Pancreas (tissue), 10 donors: Measurements from ENCODE around the gene SMARCA2. TPM values are rescaled to one million over a fixed set of nuclear protein-coding genes. Genes with fewer than 3 reads are reported as not detected.
A peak's percentile ranks its signal among the peaks of the same experiment; 100 is the strongest.

Experiments
- ATAC-seq, 4 donors: fragments of 200-7000 bp; cut with Tn5 transposase; one replicate each; pipeline versions ENCODE4 v1.8.0 to v1.9.1; 2020; ENCODE audit warnings: mild to moderate bottlenecking in 4 of 4, moderate library complexity in 4 of 4
- DNase-seq, 6 donors: peaks; one replicate each; pipeline ENCODE4 v3.0.0-alpha.2; 2020
- FAIRE-seq: peaks from 2 replicates; lab custom pipeline; 2012; peaks lifted over from hg19 to GRCh38; lab: Jason Lieb, UNC
- H3K27ac ChIP-seq, 4 donors: fragments of 200-600 bp; sonication (generic); 1 replicate in 3 of 4; 2 replicates in 1 of 4; pipeline versions ENCODE4 v1.5.0 to v1.8.0; 2020
- H3K27me3 ChIP-seq, 4 donors: fragments of 200-600 bp; one replicate each; pipeline ENCODE4 v1.8.0; 2021
- H3K36me3 ChIP-seq, 3 donors: fragments of 200-600 bp; sonication (generic) in 1 of 3; one replicate each; pipeline versions ENCODE4 v1.5.0 to v1.8.0; 2020 to 2021
- H3K4me1 ChIP-seq, 3 donors: fragments of 200-600 bp; one replicate each; pipeline ENCODE4 v1.8.0; 2021
- H3K4me3 ChIP-seq, 4 donors: fragments of 200-600 bp; sonication (generic) in 2 of 4; one replicate each; pipeline versions ENCODE4 v1.5.0 to v1.8.0; 2020 to 2021
- H3K9me3 ChIP-seq, 4 donors: fragments of 200-600 bp; one replicate each; pipeline ENCODE4 v1.8.0; 2021
- WGBS, 2 donors: extraction: QIAGEN DNeasy Blood & Tissue Kit; methylation state at CpG; one replicate each; pipeline ENCODE4 v1.1.7; 2013; 5-methylcytosine and 5-hydroxymethylcytosine counted together
- intact Hi-C, 3 donors: fragments of 100-400 bp; cut with DNase I; formaldehyde crosslinking; loops; one replicate each; pipeline versions ENCODE4 v1.11.1 to v1.14.2; 2022
- polyA plus RNA-seq, 2 donors: library from polyadenylated mRNA; stranded (reverse); fragments of 200-250 nt; gene quantifications; one replicate each; pipeline ENCODE4 v1.2.3, GENCODE V29; 2013
- total RNA-seq, 6 donors: library from RNA; stranded (reverse); fragmentation: NEBNext Ultra II Directional in 4 of 6; extraction: Animal tissue kit (Norgen Biotek cat#: 25700) in 4 of 6; gene quantifications; one replicate each; pipeline versions ENCODE4 v1.2.1 to v1.2.4, GENCODE V29; 2021 to 2023
- TF ChIP-seq, protein P1 (sequence below), 4 donors: fragments of 200-600 bp; sonication (generic) in 3 of 4; IDR thresholded peaks; one replicate each; pipeline versions ENCODE4 v1.5.0 to v1.8.0; 2021; ENCODE audit warnings: antibody characterized with exemption in 4 of 4
- donor health status: healthy with polysubstance abuse.
- donor health status: DM: no; HTN: no; CAD: no; lungs with moderate emphysema.
- donor health status: DM: no; HTN: no; CAD: no.
- donor health status: control.
- donor health status: control.
- donor health status: Bipolar disorder and iron deficiency.
- donor health status: DM: yes; HTN: yes; CAD: no.
- donor health status: DM: no; HTN: no; CAD: no.
- donor health status: DM: no; HTN: no; CAD: no.
- donor health status: DM: yes; HTN: yes; CAD: no.

Gene SMARCA2
- total and polyA plus RNA-seq, 8 donors, result 21.7 to 91.4 (median 64.6) TPM

DNA sequence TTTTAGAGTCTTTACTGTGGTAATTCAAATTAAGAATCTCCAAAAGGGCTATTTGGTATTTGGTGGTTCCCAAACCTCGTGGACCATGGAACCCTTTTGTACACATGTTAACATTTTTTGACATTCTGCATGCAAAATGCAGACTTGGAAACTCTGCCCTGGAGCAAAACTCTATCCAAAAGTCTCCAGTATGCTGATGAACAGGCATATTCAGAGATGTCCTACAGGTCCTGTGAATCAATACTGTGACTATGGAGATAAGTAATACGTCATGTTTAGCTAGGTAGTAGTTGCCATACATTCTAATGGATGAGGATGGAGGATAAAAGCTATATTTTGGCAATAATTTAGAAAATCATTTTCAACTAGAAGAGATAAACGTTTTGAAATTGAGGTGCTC lies 218.1 kb downstream of the SMARCA2 start:
- TF ChIP-seq, protein P1, sequence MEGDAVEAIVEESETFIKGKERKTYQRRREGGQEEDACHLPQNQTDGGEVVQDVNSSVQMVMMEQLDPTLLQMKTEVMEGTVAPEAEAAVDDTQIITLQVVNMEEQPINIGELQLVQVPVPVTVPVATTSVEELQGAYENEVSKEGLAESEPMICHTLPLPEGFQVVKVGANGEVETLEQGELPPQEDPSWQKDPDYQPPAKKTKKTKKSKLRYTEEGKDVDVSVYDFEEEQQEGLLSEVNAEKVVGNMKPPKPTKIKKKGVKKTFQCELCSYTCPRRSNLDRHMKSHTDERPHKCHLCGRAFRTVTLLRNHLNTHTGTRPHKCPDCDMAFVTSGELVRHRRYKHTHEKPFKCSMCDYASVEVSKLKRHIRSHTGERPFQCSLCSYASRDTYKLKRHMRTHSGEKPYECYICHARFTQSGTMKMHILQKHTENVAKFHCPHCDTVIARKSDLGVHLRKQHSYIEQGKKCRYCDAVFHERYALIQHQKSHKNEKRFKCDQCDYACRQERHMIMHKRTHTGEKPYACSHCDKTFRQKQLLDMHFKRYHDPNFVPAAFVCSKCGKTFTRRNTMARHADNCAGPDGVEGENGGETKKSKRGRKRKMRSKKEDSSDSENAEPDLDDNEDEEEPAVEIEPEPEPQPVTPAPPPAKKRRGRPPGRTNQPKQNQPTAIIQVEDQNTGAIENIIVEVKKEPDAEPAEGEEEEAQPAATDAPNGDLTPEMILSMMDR (IDR thresholded peaks at IDR 0.05), result no peak
- no peaks in the 10 kb centered on the region for H3K27me3 ChIP-seq
- FAIRE-seq (no peak), DNase-seq (no peak), ATAC-seq (no peak)
- peaks cover 0 to 13% (median 4%) of the 10 kb centered on the region in 3 donors for H3K4me1 ChIP-seq
- intact Hi-C loops, result no loop called here
- H3K9me3 ChIP-seq, result no peaks in the 10 kb centered on the region
- 55 to 57% methylated on average over 3 of the region's 3 CpGs for WGBS, 2 donors
- no peak overlapping the region for H3K4me3 ChIP-seq
- no peak overlapping the region for H3K27ac ChIP-seq
- no peaks in the 10 kb centered on the region for H3K36me3 ChIP-seq

DNA sequence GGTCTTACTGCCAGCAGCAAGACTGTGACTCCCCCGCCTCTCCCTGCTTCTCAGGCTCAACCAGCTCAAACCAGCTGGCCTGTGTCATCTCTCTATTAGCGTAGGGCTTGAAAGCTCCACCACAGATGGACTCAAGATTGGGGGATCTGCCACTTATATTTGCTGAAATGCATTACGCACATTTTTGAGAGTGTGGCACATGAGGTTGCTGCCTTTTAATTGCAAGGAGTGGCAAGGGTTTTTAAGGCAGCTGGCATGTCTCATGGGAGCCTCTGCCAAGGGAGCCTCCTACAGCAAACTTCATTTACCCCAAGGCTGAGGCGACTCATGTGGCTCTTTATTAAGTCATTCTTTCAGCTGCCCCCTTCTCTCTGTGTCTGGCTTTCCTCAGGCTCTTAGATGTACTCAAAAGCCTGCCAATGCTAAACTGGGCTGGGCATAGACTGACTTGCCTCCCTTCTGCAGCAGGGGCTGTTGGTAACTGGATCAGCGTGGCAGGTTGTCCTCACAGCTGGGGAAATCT lies 219.3 kb downstream of the SMARCA2 start:
- Histone ChIP-seq H3K36me3 (no peaks in the 10 kb centered on the region), H3K27me3 (no peaks in the 10 kb centered on the region), H3K4me1 (peaks cover 0 to 7% (median 0%) of the 10 kb centered on the region in 3 donors), H3K27ac (no peak overlapping the region), H3K4me3 (no peak overlapping the region), H3K9me3 (no peaks in the 10 kb centered on the region)
- DNase-seq, result no peak
- peak in 2 of 4 donors; percentile 43 to 58 for ATAC-seq
- no peak for FAIRE-seq
- TF ChIP-seq, protein P1 (IDR thresholded peaks at IDR 0.05), result no peak
- WGBS, 2 donors, result 75% methylated on average over 5 of the region's 5 CpGs
- intact Hi-C loops, result no loop called here

DNA sequence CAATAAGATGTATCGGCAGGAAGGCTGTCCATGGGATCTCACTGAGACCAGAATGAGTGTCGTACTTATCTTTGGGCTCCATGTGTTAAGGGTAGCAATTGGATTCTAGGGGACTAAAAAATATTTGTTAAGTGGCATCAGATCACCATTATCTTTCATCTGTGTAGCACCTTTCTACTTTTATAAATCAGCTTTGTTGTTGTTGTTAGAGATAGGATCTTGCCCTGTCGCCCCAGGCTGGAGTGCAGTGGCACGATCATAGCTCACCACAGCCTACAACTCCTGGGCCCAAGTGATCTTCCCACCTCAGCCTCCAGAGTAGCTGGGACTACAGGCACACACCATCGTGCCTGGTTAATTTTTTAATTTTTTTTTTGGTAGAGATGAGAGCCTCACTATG lies 220.5 kb downstream of the SMARCA2 start:
- no peaks in the 10 kb centered on the region for H3K9me3 ChIP-seq
- ATAC-seq (no peak), DNase-seq (no peak), FAIRE-seq (no peak)
- no peak overlapping the region for H3K27ac ChIP-seq
- no peaks in the 10 kb centered on the region for H3K36me3 ChIP-seq
- no peak overlapping the region for H3K4me3 ChIP-seq
- no peaks in the 10 kb centered on the region for H3K27me3 ChIP-seq
- H3K4me1 ChIP-seq, result peaks cover 0 to 7% (median 0%) of the 10 kb centered on the region in 3 donors
- TF ChIP-seq, protein P1 (IDR thresholded peaks at IDR 0.05), result no peak
- 86 to 95% methylated on average over 5 of the region's 5 CpGs for WGBS, 2 donors
- intact Hi-C loops, result no loop called here

DNA sequence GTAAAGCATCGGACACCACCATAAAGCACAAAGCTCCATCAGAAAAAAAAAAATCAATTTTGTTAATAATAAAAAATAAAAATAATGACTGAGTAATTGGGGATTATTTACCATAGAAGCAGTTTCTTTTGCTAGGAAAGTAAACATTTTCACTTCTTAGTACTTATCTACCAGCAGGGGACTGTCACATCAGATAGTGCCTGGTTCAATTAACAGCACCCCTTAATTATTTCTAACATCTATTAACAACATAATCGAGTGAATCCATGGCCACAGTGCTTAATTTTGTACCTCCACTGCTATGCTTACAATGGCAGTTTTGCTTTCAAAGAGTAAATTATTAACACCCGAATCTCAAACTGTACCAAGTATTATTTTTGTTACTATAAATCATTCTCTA lies 221.7 kb downstream of the SMARCA2 start:
- H3K27ac ChIP-seq, result peak overlapping the region in 2 of 4 donors; percentile 26 to 31
- ATAC-seq (peak in 2 of 4 donors; percentile 6 to 33), DNase-seq (no peak), FAIRE-seq (no peak)
- intact Hi-C loops, result no loop called here
- peaks cover 0 to 7% (median 0%) of the 10 kb centered on the region in 3 donors for H3K4me1 ChIP-seq
- H3K9me3 ChIP-seq, result no peaks in the 10 kb centered on the region
- TF ChIP-seq, protein P1 (IDR thresholded peaks at IDR 0.05), result no peak
- H3K27me3 ChIP-seq, result no peaks in the 10 kb centered on the region
- no peak overlapping the region for H3K4me3 ChIP-seq
- WGBS, 2 donors, result 31 to 44% methylated on average over 3 of the region's 3 CpGs
- no peaks in the 10 kb centered on the region for H3K36me3 ChIP-seq

DNA sequence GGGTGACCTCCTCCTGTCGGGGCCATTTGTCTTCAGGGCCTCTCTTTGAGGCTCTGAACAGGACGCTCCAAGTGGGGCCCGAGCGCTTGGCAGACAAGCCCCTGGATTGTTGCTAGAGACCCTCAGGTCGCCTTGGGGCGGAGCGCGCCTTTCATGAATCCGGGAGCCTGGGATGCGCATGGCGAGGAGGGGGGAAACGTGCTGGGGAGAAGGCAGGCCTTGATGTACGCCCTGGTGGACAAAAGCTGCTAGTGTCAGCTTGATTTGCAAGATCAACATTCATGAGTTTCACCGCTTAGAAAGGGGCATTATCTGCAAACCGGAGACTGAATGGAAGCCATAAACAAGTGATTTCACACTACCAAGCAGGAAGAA lies 226.3 kb downstream of the SMARCA2 start:
- intact Hi-C loops, result no loop called here
- Histone ChIP-seq H3K9me3 (no peaks in the 10 kb centered on the region), H3K4me3 (peak overlapping the region in 2 of 4 donors; percentile 30 to 50), H3K4me1 (peaks cover 0 to 7% (median 4%) of the 10 kb centered on the region in 3 donors), H3K27me3 (no peaks in the 10 kb centered on the region), H3K27ac (peak overlapping the region in 2 of 4 donors; percentile 74 to 83), H3K36me3 (no peaks in the 10 kb centered on the region)
- TF ChIP-seq, protein P1 (IDR thresholded peaks at IDR 0.05), result no peak
- FAIRE-seq (no peak), ATAC-seq (peak in 3 of 4 donors; percentile 24 to 45 (median 35)), DNase-seq (peak in 4 of 6 donors; percentile 27 to 59 (median 46))
- 36 to 43% methylated on average over 15 of the region's 15 CpGs for WGBS, 2 donors
